ENCODE data around the gene C9orf43.

GRCh38 chr9:113395000-113395861 is 15.3 kb upstream of the C9orf43 start:
- no peak for TF ChIP-seq CTCF (IDR thresholded peaks at IDR 0.05)
- no peak for TF ChIP-seq POLR2A (IDR thresholded peaks at IDR 0.05)

Data from testis (tissue), 2 donors.